ENCODE measurements around the gene LRRC28.
A peak's percentile ranks its signal among the peaks of the same experiment; 100 is the strongest.

LRRC28 gene

GRCh38 chr15:99421172-99421656, 169.9 kb downstream of the LRRC28 start:
- no peaks in the 10 kb centered on the region for H3K9me3 ChIP-seq (ENCODE audit: control insufficient read depth, insufficient read depth, low read length)
- no peak overlapping the region for H3K4me3 ChIP-seq (ENCODE audit: low read depth, low read length)
- H3K36me3 ChIP-seq (ENCODE audit: control insufficient read depth, insufficient read depth, low read length), result no peaks in the 10 kb centered on the region
- H3K9ac ChIP-seq (ENCODE audit: low read depth, low read length), result no peak overlapping the region
- H3K4me1 ChIP-seq (ENCODE audit: control insufficient read depth, insufficient read depth, low read length), result no peaks in the 10 kb centered on the region
- H3K27ac ChIP-seq (ENCODE audit: low read depth, low read length), result peak overlapping the region; percentile 11
- H3K27me3 ChIP-seq (ENCODE audit: control insufficient read depth, insufficient read depth, low read length), result no peaks in the 10 kb centered on the region

DNA sequence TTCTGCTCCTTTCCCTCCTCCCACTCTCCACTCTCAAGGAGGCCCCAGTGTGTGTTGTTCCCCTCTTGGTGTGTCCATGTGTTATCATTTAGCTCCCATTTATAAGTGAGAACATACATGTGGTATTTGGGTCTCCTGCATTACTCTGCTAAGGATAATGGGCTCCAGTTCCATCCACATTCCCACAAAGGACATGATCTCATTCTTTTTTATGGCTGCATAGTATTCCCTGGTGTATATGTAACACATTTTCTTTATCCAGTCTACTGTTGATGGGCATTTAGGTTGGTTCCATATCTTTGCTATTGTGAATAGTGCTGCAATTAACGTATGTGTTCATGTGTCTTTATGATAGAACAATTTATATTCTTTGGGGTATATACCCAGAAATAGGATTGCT, 170.5 kb downstream of the LRRC28 start:
- H3K9ac ChIP-seq (ENCODE audit: low read depth, low read length), result no peak overlapping the region
- no peak overlapping the region for H3K27ac ChIP-seq (ENCODE audit: low read depth, low read length)
- no peaks in the 10 kb centered on the region for H3K4me1 ChIP-seq (ENCODE audit: control insufficient read depth, insufficient read depth, low read length)
- H3K4me3 ChIP-seq (ENCODE audit: low read depth, low read length), result no peak overlapping the region
- no peaks in the 10 kb centered on the region for H3K27me3 ChIP-seq (ENCODE audit: control insufficient read depth, insufficient read depth, low read length)
- H3K9me3 ChIP-seq (ENCODE audit: control insufficient read depth, insufficient read depth, low read length), result no peaks in the 10 kb centered on the region
- no peaks in the 10 kb centered on the region for H3K36me3 ChIP-seq (ENCODE audit: control insufficient read depth, insufficient read depth, low read length)

GRCh38 chr15:99423186-99424130, 172.2 kb downstream of the LRRC28 start:
- Histone ChIP-seq H3K4me1 (ENCODE audit: control insufficient read depth, insufficient read depth, low read length) (no peaks in the 10 kb centered on the region), H3K27ac (ENCODE audit: low read depth, low read length) (no peak overlapping the region), H3K9ac (ENCODE audit: low read depth, low read length) (no peak overlapping the region), H3K27me3 (ENCODE audit: control insufficient read depth, insufficient read depth, low read length) (no peaks in the 10 kb centered on the region), H3K9me3 (ENCODE audit: control insufficient read depth, insufficient read depth, low read length) (no peaks in the 10 kb centered on the region), H3K4me3 (ENCODE audit: low read depth, low read length) (no peak overlapping the region), H3K36me3 (ENCODE audit: control insufficient read depth, insufficient read depth, low read length) (no peaks in the 10 kb centered on the region)

- Histone ChIP-seq H3K4me1 (ENCODE audit: control insufficient read depth, insufficient read depth, low read length) (no peaks in the 10 kb centered on the region), H3K9ac (ENCODE audit: low read depth, low read length) (no peak overlapping the region), H3K4me3 (ENCODE audit: low read depth, low read length) (no peak overlapping the region), H3K36me3 (ENCODE audit: control insufficient read depth, insufficient read depth, low read length) (no peaks in the 10 kb centered on the region), H3K27ac (ENCODE audit: low read depth, low read length) (no peak overlapping the region), H3K27me3 (ENCODE audit: control insufficient read depth, insufficient read depth, low read length) (no peaks in the 10 kb centered on the region), H3K9me3 (ENCODE audit: control insufficient read depth, insufficient read depth, low read length) (no peaks in the 10 kb centered on the region)
These were observed 172.9 kb downstream of the LRRC28 start for GRCh38 chr15:99424131-99424571.

DNA sequence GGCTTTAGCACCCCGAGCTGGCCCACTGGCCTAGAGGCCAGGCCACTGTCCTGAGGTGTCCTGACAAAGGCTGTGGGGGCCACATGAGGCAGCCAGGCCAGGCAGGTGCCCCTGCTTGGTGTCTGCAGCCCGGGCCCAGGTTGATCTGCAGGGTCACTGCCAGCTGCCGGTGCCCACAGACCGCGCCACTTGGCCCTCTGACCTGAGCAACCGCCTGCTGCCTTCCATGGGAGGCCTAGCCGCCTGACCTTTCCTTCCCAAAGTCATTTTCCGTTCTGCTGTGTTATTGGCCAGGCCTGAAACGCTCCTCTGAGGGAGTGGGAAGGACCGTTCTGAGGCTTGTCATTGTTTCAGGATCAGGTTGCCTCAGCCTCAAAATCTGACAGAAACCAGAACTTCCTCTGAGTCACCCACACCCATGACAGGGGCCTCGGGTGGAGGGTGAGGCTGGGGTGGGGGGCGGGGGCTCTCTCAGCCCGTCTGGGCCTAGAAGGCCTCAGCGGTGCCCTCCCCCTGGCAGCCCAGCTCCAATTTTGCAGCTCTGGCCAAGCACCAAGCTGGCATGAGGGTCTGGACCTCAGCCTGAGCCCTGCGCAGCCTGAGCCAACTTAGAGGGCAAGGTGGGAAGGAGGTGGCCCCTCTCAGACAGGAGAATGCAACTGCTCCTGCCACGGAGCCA, 173.8 kb downstream of the LRRC28 start:
- Histone ChIP-seq H3K4me3 (ENCODE audit: low read depth, low read length) (no peak overlapping the region), H3K27ac (ENCODE audit: low read depth, low read length) (no peak overlapping the region), H3K4me1 (ENCODE audit: control insufficient read depth, insufficient read depth, low read length) (no peaks in the 10 kb centered on the region), H3K9ac (ENCODE audit: low read depth, low read length) (no peak overlapping the region), H3K9me3 (ENCODE audit: control insufficient read depth, insufficient read depth, low read length) (no peaks in the 10 kb centered on the region), H3K27me3 (ENCODE audit: control insufficient read depth, insufficient read depth, low read length) (no peaks in the 10 kb centered on the region), H3K36me3 (ENCODE audit: control insufficient read depth, insufficient read depth, low read length) (no peaks in the 10 kb centered on the region)

- no peaks in the 10 kb centered on the region for H3K9me3 ChIP-seq (ENCODE audit: control insufficient read depth, insufficient read depth, low read length)
- no peaks in the 10 kb centered on the region for H3K36me3 ChIP-seq (ENCODE audit: control insufficient read depth, insufficient read depth, low read length)
- H3K27ac ChIP-seq (ENCODE audit: low read depth, low read length), result no peak overlapping the region
- H3K27me3 ChIP-seq (ENCODE audit: control insufficient read depth, insufficient read depth, low read length), result no peaks in the 10 kb centered on the region
- no peak overlapping the region for H3K4me3 ChIP-seq (ENCODE audit: low read depth, low read length)
- no peaks in the 10 kb centered on the region for H3K4me1 ChIP-seq (ENCODE audit: control insufficient read depth, insufficient read depth, low read length)
- H3K9ac ChIP-seq (ENCODE audit: low read depth, low read length), result no peak overlapping the region
These were observed 174.5 kb downstream of the LRRC28 start for GRCh38 chr15:99425657-99426301.

DNA sequence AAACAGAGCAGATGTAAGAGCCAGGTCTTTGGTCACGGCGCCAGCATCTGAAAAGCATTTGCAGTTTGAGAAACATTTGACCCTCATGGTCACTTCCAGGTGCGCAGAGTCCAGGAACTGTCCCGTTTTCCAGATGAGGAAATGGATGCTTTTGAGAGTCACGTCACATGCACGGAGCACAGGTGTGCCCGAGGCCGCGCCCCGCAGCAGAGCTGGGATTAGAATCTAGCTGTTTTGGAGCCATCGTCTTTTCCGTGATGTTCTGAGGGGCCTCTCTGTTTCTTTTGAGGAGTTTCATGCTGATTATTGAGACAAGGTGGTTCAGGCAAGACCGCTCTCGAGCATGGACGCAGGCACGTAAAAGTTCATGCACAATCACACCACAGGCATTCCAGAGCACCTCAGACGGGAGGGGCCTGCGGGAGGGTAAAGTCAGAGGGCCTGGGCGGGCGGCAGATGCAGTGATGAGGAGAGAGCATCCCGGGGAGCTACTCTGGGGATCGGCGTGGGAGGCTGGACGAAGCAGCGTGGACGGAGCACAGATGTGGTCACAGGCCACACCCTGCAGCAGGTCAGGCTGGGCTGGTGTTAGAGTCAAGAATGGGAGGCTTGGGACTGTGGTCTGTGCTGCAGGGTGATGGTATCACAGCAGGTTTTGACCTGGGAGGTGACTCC, 175.3 kb downstream of the LRRC28 start:
- H3K4me1 ChIP-seq (ENCODE audit: control insufficient read depth, insufficient read depth, low read length), result no peaks in the 10 kb centered on the region
- H3K9me3 ChIP-seq (ENCODE audit: control insufficient read depth, insufficient read depth, low read length), result no peaks in the 10 kb centered on the region
- no peak overlapping the region for H3K9ac ChIP-seq (ENCODE audit: low read depth, low read length)
- H3K4me3 ChIP-seq (ENCODE audit: low read depth, low read length), result no peak overlapping the region
- no peaks in the 10 kb centered on the region for H3K36me3 ChIP-seq (ENCODE audit: control insufficient read depth, insufficient read depth, low read length)
- H3K27ac ChIP-seq (ENCODE audit: low read depth, low read length), result no peak overlapping the region
- no peaks in the 10 kb centered on the region for H3K27me3 ChIP-seq (ENCODE audit: control insufficient read depth, insufficient read depth, low read length)

- Histone ChIP-seq H3K36me3 (ENCODE audit: control insufficient read depth, insufficient read depth, low read length) (no peaks in the 10 kb centered on the region), H3K9me3 (ENCODE audit: control insufficient read depth, insufficient read depth, low read length) (no peaks in the 10 kb centered on the region), H3K9ac (ENCODE audit: low read depth, low read length) (no peak overlapping the region), H3K4me3 (ENCODE audit: low read depth, low read length) (no peak overlapping the region), H3K4me1 (ENCODE audit: control insufficient read depth, insufficient read depth, low read length) (no peaks in the 10 kb centered on the region), H3K27ac (ENCODE audit: low read depth, low read length) (no peak overlapping the region), H3K27me3 (ENCODE audit: control insufficient read depth, insufficient read depth, low read length) (no peaks in the 10 kb centered on the region)
These were observed 175.9 kb downstream of the LRRC28 start for GRCh38 chr15:99427210-99427609.

- Histone ChIP-seq H3K4me3 (ENCODE audit: low read depth, low read length) (no peak overlapping the region), H3K4me1 (ENCODE audit: control insufficient read depth, insufficient read depth, low read length) (no peaks in the 10 kb centered on the region), H3K9ac (ENCODE audit: low read depth, low read length) (no peak overlapping the region), H3K27ac (ENCODE audit: low read depth, low read length) (no peak overlapping the region), H3K36me3 (ENCODE audit: control insufficient read depth, insufficient read depth, low read length) (no peaks in the 10 kb centered on the region), H3K27me3 (ENCODE audit: control insufficient read depth, insufficient read depth, low read length) (no peaks in the 10 kb centered on the region), H3K9me3 (ENCODE audit: control insufficient read depth, insufficient read depth, low read length) (no peaks in the 10 kb centered on the region)
These were observed 176.5 kb downstream of the LRRC28 start for GRCh38 chr15:99427668-99428361.

DNA sequence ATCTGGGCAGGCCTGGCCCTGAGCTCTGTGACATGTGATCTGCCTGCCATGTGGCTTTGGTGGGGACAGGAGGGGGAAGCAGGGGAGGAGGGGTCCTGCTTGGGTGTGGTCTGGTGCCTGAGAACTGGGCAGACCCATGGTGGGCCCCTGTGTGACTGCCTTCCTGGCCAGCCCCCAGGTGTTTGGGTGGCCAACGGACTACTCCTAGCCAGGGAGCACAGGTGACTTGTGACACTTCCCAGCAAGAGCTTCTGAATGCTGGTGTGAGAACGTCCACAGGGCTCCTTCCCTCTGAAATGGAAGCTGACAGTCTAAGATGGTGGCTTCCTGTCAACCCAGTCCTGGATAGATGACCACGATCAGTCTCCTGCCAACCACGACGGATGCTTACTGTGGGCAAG, 178.4 kb downstream of the LRRC28 start:
- H3K27me3 ChIP-seq (ENCODE audit: control insufficient read depth, insufficient read depth, low read length), result no peaks in the 10 kb centered on the region
- H3K4me3 ChIP-seq (ENCODE audit: low read depth, low read length), result no peak overlapping the region
- H3K27ac ChIP-seq (ENCODE audit: low read depth, low read length), result no peak overlapping the region
- H3K4me1 ChIP-seq (ENCODE audit: control insufficient read depth, insufficient read depth, low read length), result peaks cover 3% of the 10 kb centered on the region; the same call in 1 of the 2 replicates
- no peaks in the 10 kb centered on the region for H3K36me3 ChIP-seq (ENCODE audit: control insufficient read depth, insufficient read depth, low read length)
- H3K9ac ChIP-seq (ENCODE audit: low read depth, low read length), result no peak overlapping the region
- no peaks in the 10 kb centered on the region for H3K9me3 ChIP-seq (ENCODE audit: control insufficient read depth, insufficient read depth, low read length)

Measured in HUES48 (cell line).